Measurements from ENCODE around the gene CST9L.

Gene CST9L

DNA sequence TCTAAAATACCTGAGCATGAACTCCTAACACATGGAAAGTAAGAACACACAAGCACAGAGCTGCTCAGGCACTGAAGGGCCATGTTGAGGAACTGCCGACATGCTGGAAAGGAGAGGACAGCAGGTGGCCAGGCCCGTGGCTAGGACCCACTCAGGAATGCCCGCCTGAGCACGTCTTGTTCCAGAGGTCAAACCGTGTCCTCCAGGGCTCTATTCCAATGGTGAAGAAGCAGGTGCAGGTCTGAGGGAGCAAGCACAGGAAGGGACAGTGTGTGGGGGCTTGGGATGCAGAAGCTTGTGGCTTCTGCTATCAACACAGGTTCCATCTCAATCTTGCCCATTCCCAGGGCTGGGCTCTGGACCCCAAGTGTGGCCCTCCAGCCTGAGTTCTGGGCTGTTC, 20.7 kb downstream of the CST9L start:
- no peak for DNase-seq (ENCODE audit: low read depth in 2 of 2)

- DNase-seq (ENCODE audit: low read depth in 2 of 2): no peak
Observed at GRCh38 chr20:23546435-23547144, 21.7 kb downstream of the CST9L start.

GRCh38 chr20:23544133-23544532, 24.2 kb downstream of the CST9L start:
- no peak for DNase-seq (ENCODE audit: low read depth in 2 of 2)

- no peak for DNase-seq (ENCODE audit: low read depth in 2 of 2)
Observed at GRCh38 chr20:23542801-23543200, 25.5 kb downstream of the CST9L start.

- DNase-seq (ENCODE audit: low read depth in 2 of 2): no peak
Observed at GRCh38 chr20:23541776-23542175, 26.5 kb downstream of the CST9L start.

GRCh38 chr20:23541330-23541729, 27.0 kb downstream of the CST9L start:
- DNase-seq (ENCODE audit: low read depth in 2 of 2): no peak

DNA sequence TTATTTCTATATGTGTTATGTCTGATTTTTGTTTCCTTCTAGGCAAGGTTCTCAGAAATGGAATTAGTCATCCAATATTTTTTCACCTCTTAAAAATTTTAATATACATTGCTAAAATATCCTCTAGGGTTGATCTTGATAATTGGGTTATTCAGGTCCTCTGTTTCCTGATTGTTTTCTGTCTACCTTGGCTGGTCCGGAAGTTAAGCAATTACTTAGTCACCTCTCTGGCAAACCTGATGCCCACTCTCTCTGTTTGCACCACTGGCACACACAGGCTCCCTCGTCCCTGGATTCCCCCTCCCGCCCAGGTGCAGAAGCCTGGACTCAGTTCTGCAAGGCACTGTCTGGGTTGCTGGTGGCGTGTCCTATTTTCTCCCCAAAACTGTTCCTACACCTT, 27.7 kb downstream of the CST9L start:
- DNase-seq (ENCODE audit: low read depth in 2 of 2): no peak

DNA sequence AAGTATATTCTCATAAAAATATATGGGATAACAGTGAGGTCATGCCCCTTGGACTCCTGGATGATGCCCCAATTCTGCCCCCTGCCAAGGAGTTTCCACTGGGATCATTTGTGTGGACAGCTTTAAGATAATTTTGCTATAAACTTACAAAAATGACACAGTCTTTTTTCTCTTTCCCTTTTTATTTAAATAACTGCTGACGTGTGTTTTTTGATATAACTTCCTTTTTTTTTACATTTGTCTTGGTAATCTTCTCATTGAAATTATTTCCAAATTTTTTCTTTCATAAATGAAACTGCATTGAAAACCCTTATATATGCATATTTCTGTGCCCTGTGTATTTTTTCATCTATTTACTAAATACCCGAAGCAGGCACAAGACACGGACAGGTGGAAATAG, 31.3 kb downstream of the CST9L start:
- DNase-seq (ENCODE audit: low read depth in 2 of 2): no peak

DNA sequence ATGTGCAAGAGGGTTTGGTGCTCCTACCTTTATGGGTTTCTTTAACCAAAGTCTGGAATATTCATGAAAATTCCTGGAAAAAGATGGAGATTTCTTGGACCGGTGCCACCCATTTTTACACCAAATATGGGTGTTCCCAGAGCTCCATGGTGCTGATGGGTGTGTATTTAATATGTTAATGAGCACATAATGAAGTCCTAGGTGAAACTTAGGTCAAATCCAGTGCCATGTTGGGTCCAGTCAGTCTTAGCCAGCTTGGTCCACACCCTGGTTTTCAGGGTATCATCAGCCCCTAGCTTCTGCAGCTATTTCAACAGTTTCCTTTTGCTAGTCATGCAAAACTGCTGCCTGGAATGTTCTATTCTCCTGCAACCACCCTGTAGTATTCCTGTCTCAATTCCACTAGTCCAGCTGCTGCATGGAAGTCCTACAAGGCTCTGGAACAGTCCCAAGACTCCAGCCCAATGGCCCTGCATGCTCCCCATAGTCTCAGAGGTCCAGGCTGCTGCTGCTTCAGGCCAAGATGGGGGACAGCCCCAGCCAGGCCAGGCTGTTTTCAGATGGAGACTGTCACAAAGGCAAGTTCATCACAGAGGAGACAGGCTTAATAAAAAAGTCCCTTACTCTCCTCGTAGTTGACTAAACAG, 31.8 kb downstream of the CST9L start:
- DNase-seq (ENCODE audit: low read depth in 2 of 2): no peak

- DNase-seq (ENCODE audit: low read depth in 2 of 2): no peak
Observed at GRCh38 chr20:23534801-23535593, 33.3 kb downstream of the CST9L start.

GRCh38 chr20:23533161-23533560, 35.1 kb downstream of the CST9L start:
- DNase-seq (ENCODE audit: low read depth in 2 of 2): no peak

GRCh38 chr20:23532533-23532932, 35.8 kb downstream of the CST9L start:
- DNase-seq (ENCODE audit: low read depth in 2 of 2): no peak

DNA sequence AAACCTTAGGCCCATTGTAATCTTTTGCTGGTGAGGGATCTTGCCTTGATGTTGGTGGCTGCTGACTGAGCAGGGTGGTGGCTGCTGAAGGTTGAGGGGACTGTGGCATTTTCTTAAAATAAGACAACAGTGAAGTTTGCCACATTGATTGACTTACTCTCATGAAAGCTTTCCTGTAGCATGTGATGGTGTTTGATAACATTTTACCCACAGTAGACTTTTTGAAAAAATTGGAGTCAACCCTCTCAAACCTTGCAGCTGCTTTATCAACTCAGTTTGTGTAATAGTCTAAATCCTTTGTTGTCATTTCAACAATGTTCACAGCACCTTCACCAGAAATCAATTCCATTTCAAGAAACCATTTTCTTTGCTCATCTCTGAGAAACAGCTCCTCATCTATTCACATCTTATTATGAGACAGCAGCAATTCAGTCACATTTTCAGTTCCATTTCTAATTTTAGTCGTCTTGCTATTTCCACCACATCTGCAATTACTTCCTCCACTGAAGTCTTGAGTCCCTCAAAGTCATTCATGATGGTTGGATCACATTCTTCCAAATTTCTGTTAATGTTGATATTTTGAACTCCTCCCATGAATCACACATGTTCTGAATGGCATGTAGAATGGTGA, 37.2 kb downstream of the CST9L start:
- no peak for DNase-seq (ENCODE audit: low read depth in 2 of 2)

GRCh38 chr20:23528867-23529431, 39.3 kb downstream of the CST9L start:
- no peak for DNase-seq (ENCODE audit: low read depth in 2 of 2)

- DNase-seq (ENCODE audit: low read depth in 2 of 2): no peak
Observed at GRCh38 chr20:23526850-23527249, 41.4 kb downstream of the CST9L start.

DNA sequence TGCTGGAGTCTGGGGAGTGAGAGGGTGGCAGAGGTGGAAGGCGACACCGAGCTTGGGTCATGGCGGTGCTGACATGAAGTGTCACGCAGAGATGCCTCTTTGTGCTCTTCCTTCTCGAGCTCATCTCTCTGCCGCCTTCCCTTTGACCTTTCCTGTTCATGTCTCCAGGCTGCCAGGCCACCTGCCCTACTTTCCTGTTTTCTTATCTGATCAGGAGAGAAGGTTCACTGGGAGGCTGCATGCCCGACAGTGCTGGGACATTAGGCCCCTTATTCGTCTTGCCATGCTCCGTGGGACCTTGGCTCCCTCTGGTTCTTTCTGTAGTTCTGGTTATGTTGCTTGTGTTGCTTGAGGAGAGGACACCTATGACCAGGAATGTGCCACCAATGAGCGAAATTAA, 44.1 kb downstream of the CST9L start:
- no peak for DNase-seq (ENCODE audit: low read depth in 2 of 2)

- no peak for DNase-seq (ENCODE audit: low read depth in 2 of 2)
Observed at GRCh38 chr20:23520185-23520584, 48.1 kb downstream of the CST9L start.

GRCh38 chr20:23519556-23519955, 48.7 kb downstream of the CST9L start:
- no peak for DNase-seq (ENCODE audit: low read depth in 2 of 2)

DNA sequence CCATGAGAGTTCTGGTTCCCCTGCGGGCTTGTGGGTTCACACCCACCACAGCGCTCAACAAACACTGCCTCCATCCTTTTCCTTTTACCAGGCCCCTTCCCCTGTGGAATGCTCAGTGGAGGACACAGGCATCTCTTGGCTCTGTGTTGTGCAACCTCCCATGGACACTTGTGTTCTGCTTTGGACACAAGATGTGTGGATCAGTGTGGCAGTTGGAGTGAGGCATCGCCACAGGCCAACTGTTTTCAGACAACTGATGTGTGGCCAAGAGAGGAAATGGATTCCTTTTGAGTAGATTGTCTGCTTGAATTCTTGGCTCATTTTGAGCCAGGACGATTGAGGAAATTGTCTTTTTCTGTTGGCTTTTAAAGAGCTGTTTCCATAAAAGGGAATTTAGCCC, 50.6 kb downstream of the CST9L start:
- DNase-seq (ENCODE audit: low read depth in 2 of 2): no peak

GRCh38 chr20:23515250-23515939, 52.9 kb downstream of the CST9L start:
- no peak for DNase-seq (ENCODE audit: low read depth in 2 of 2)

DNA sequence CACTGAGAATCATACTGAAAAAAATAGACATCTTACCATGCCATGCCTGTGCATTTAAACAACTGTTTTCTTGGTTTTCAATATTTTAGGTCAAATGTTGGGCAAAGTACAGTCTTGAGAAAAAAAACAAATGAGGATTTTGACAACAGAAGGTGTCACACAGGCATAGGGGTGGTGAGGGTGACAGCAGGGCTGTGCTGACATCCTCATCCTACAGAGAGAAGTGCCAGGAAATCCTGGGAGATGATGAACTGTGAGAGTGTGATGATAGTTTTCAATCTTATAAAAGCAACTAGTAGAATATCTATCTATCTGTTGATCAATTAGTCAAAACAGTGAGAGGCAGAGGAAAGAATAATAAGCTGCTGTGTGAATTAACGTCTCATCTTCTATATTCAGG, 53.4 kb downstream of the CST9L start:
- DNase-seq (ENCODE audit: low read depth in 2 of 2): no peak
